ENCODE measurements around the gene MTMR4. TPM values are rescaled to one million over a fixed set of nuclear protein-coding genes. Genes with fewer than 3 reads are reported as not detected.

The MTMR4 gene
- total RNA-seq, 1 donor from 2014 or later: 89.3 TPM

- Mint-ChIP-seq H3K9me3 (ENCODE audit: low read depth) (no peaks in the 10 kb centered on the region), H3K27me3 (peaks cover 67% of the 10 kb centered on the region)
These were observed 20.5 kb upstream of the MTMR4 start for GRCh38 chr17:58534901-58535421.

GRCh38 chr17:58534331-58534730 lies 19.9 kb upstream of the MTMR4 start:
- Mint-ChIP-seq H3K27ac (no peak overlapping the region), H3K36me3 (ENCODE audit: insufficient read depth) (no peaks in the 10 kb centered on the region), H3K9me3 (ENCODE audit: low read depth) (no peaks in the 10 kb centered on the region), H3K4me1 (ENCODE audit: low read depth) (no peaks in the 10 kb centered on the region), H3K27me3 (peaks cover 70% of the 10 kb centered on the region), H3K4me3 (ENCODE audit: low read depth) (no peak overlapping the region)
- TF ChIP-seq CTCF (IDR thresholded peaks at IDR 0.05; ENCODE audit: unreplicated experiment): peak; percentile 28
- no peak for DNase-seq (ENCODE audit: low spot score, unreplicated experiment)

More at GRCh38 chr17:58534901-58535421, 20.5 kb upstream of the MTMR4 start:
- Mint-ChIP-seq H3K4me3 (ENCODE audit: low read depth) (no peak overlapping the region), H3K4me1 (ENCODE audit: low read depth) (no peaks in the 10 kb centered on the region), H3K36me3 (ENCODE audit: insufficient read depth) (no peaks in the 10 kb centered on the region), H3K27ac (no peak overlapping the region)
- TF ChIP-seq CTCF (IDR thresholded peaks at IDR 0.05; ENCODE audit: unreplicated experiment): no peak
- DNase-seq (ENCODE audit: low spot score, unreplicated experiment): no peak

GRCh38 chr17:58533616-58534188 lies 19.3 kb upstream of the MTMR4 start:
- Mint-ChIP-seq H3K9me3 (ENCODE audit: low read depth) (no peaks in the 10 kb centered on the region), H3K4me3 (ENCODE audit: low read depth) (no peak overlapping the region), H3K4me1 (ENCODE audit: low read depth) (no peaks in the 10 kb centered on the region), H3K27ac (no peak overlapping the region), H3K27me3 (peaks cover 70% of the 10 kb centered on the region), H3K36me3 (ENCODE audit: insufficient read depth) (no peaks in the 10 kb centered on the region)
- DNase-seq (ENCODE audit: low spot score, unreplicated experiment): no peak
- no peak for TF ChIP-seq CTCF (IDR thresholded peaks at IDR 0.05; ENCODE audit: unreplicated experiment)

- Mint-ChIP-seq H3K27ac (no peak overlapping the region), H3K4me1 (ENCODE audit: low read depth) (no peaks in the 10 kb centered on the region), H3K9me3 (ENCODE audit: low read depth) (no peaks in the 10 kb centered on the region), H3K4me3 (ENCODE audit: low read depth) (peak overlapping the region; percentile 56), H3K27me3 (peaks cover 79% of the 10 kb centered on the region), H3K36me3 (ENCODE audit: insufficient read depth) (no peaks in the 10 kb centered on the region)
- no peak for DNase-seq (ENCODE audit: low spot score, unreplicated experiment)
- no peak for TF ChIP-seq CTCF (IDR thresholded peaks at IDR 0.05; ENCODE audit: unreplicated experiment)
These were observed 18.1 kb upstream of the MTMR4 start for GRCh38 chr17:58532555-58532951.

- no peak for TF ChIP-seq CTCF (IDR thresholded peaks at IDR 0.05; ENCODE audit: unreplicated experiment)
- Mint-ChIP-seq H3K4me3 (ENCODE audit: low read depth) (peak overlapping the region; percentile 56), H3K36me3 (ENCODE audit: insufficient read depth) (no peaks in the 10 kb centered on the region), H3K4me1 (ENCODE audit: low read depth) (no peaks in the 10 kb centered on the region), H3K27ac (no peak overlapping the region), H3K27me3 (peaks cover 83% of the 10 kb centered on the region), H3K9me3 (ENCODE audit: low read depth) (no peaks in the 10 kb centered on the region)
- DNase-seq (ENCODE audit: low spot score, unreplicated experiment): peak; percentile 42
These were observed 17.5 kb upstream of the MTMR4 start for GRCh38 chr17:58531661-58532554.
